K562 (cell line): Measurements from ENCODE around the gene USP32. TPM values are rescaled to one million over a fixed set of nuclear protein-coding genes. Genes with fewer than 3 reads are reported as not detected.
A peak's percentile ranks its signal among the peaks of the same experiment; 100 is the strongest.

Source experiments
- CCNT2 ChIP-seq: IDR thresholded peaks from 2 replicates; pipeline ENCODE4 v1.6.1; 2011; ENCODE audit warnings: borderline replicate concordance, low read depth, mild to moderate bottlenecking, moderate library complexity, mixed read lengths, low read length; ENCODE audit not compliant: insufficient read length; ENCODE audit errors: extremely low read depth
- CHD7 ChIP-seq: fragments of 200-600 bp; sonication (generic); IDR thresholded peaks from one replicate; pipeline ENCODE4 v1.6.1; 2012; ENCODE audit warnings: mild to moderate bottlenecking, low read depth, low read length, inconsistent platforms
- ETS2 ChIP-seq: IDR thresholded peaks from 2 replicates; pipeline ENCODE4 v1.6.1; 2016; ENCODE audit warnings: borderline replicate concordance, missing genetic modification characterization, mild to moderate bottlenecking, moderate library complexity, missing compliant biosample characterization; ENCODE audit not compliant: poor library complexity, severe bottlenecking
- ETV5 ChIP-seq: sonication (generic); formaldehyde crosslinking; IDR thresholded peaks from 2 replicates; pipeline ENCODE4 v1.4.0; 2020; ENCODE audit warnings: low read depth, mild to moderate bottlenecking, missing genetic modification reagents
- PRDM10 ChIP-seq: fragments of 450-650 bp; IDR thresholded peaks from 2 replicates; pipeline ENCODE4 v1.6.1; 2018; ENCODE audit not compliant: partially characterized antibody
- SAFB2 ChIP-seq: fragments of 200-400 bp; formaldehyde crosslinking; IDR thresholded peaks from 2 replicates; pipeline ENCODE4 v1.6.1; 2018; ENCODE audit warnings: borderline replicate concordance, low read length, low read depth, moderate library complexity; ENCODE audit not compliant: severe bottlenecking
- SMARCC2 ChIP-seq: fragments of 450-650 bp; IDR thresholded peaks from 2 replicates; pipeline ENCODE4 v1.6.1; 2017; ENCODE audit warnings: antibody characterized with exemption, moderate library complexity, mild to moderate bottlenecking, low read depth
- SRSF9 ChIP-seq: fragments of 200-400 bp; formaldehyde crosslinking; IDR thresholded peaks from 2 replicates; pipeline ENCODE4 v1.6.1; 2017; ENCODE audit warnings: low read depth, low read length, borderline replicate concordance
- THRA ChIP-seq: fragments of 450-650 bp; IDR thresholded peaks from 2 replicates; pipeline ENCODE4 v1.6.1; 2017; ENCODE audit warnings: mild to moderate bottlenecking, moderate library complexity
- polyA plus RNA-seq, 8 experiments: library from polyadenylated mRNA; depleted of rRNA in 4 of 8; stranded (reverse) in 5 of 8; unstranded in 3 of 8; fragments of >200 nt; fragmentation: Nextera tagmentation in 2 of 8; fragmentation: Illumina TruSeq in 1 of 8; extraction: Ambion mirVana in 2 of 8; extraction: Trizol in 1 of 8; gene quantifications; 2 replicates each; pipeline versions ENCODE4 v1.2.1 to v1.2.3, GENCODE V29; 2011 to 2014; ENCODE audit warnings: inconsistent platforms in 1 of 8, missing spikeins in 1 of 8
- total RNA-seq, 7 experiments: library from RNA; depleted of rRNA in 6 of 7; stranded (reverse); fragments of >200 nt in 6 of 7; fragmentation: Illumina TruSeq in 2 of 7; extraction: Trizol in 2 of 7; gene quantifications; 2 replicates each; pipeline versions ENCODE4 v1.2.1 to v1.2.3, GENCODE V29; 2011 to 2021; ENCODE audit warnings: low replicate concordance in 1 of 7

The USP32 gene
- total and polyA plus RNA-seq, 9 of the 15 experiments (the other 6 are each of a cell fraction or from before 2014, with no cell fraction given): 18.0 to 69.3 (median 47.1) TPM

DNA sequence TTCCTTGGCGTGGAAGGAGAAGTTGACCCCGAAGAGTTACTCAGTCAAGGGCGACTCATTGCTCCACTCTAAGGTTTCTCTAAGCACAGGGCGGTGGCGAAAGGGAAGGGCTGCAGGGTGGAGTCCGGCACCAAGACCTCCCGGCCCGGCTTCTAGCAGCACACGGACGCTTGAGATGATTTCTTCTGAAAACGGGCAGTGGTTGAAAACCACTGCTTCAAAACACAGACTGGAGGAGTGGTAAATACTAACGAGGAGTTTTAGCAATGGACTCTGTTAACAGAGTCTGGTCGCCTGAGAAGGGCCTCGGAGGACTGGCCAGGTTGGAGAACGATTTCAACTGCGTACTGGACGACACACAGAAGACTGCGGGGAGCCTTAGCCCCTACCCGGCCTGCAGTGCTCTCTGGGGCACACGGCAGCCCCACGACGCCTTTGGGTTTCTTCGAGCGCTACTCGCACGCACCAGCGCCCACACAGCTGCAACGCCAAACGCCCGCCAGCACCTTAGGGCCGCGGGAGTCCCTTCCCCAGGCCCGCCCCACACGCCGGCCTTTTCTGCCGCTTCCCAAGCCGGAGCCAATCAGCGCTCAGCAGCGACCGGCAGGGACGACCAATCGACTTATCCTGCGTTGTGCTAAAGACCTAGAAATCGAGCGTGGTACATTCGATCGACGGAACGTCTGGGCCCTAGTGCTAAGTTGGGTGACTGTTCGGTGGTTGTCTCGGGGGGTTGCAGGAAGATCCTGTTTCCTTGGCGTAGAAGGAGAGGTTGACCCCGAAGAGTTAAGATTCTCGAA lies 256.6 kb downstream of the USP32 start (continued):
- TF ChIP-seq CHD7 (no peak), ETS2 (no peak), CCNT2 (peak; percentile 29), SAFB2 (no peak), SRSF9 (no peak), SMARCC2 (no peak), PRDM10 (peak; percentile 16), ETV5 (CRISPR knock-in tag) (no peak; the same call in 1 of the 2 replicates), THRA (no peak)
